ENCODE measurements around the gene POLR2E. TPM values are rescaled to one million over a fixed set of nuclear protein-coding genes. Genes with fewer than 3 reads are reported as not detected.

POLR2E gene
- polyA plus RNA-seq, 1 donor from 2014 or later, result 237 TPM

DNA sequence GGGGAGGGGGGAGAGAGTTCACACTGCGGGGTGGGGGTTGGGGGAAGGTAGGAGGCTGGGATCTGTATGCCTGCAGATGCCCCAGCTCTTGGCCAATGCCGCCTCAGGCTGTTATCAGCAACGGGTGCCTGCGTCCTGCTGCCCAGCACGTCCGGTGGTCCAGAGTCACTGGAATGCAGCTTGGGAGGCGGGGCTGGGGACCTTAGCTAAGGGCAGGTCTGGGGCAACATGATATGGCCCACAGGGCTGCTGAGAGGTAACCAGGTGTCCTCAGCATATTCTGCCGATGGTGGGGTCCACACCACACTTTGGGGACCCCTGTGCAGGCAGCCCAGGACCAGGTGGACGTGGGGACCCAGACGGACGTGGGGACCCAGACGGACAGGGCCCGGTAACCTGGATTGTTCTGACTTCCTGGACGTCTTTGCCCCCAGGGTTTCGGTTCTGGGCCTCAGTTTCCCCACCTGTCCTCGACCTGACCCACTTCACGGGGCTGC, 28.9 kb downstream of the POLR2E start:
- Mint-ChIP-seq H3K27me3 (no peaks in the 10 kb centered on the region), H3K4me1 (peaks cover 6 to 24% (median 8%) of the 10 kb centered on the region in 3 donors), H3K27ac (peak overlapping the region; percentile 82 to 97 (median 88)), H3K36me3 (peaks cover 6% of the 10 kb centered on the region), H3K9me3 (no peaks in the 10 kb centered on the region), H3K4me3 (peak overlapping the region in 3 of 4 donors; percentile 82 to 89 (median 85))

GRCh38 chr19:1065606-1066109, 29.5 kb downstream of the POLR2E start:
- H3K4me1 Mint-ChIP-seq, result peaks cover 6 to 24% (median 8%) of the 10 kb centered on the region in 3 donors
- no peaks in the 10 kb centered on the region for H3K27me3 Mint-ChIP-seq
- no peaks in the 10 kb centered on the region for H3K9me3 Mint-ChIP-seq
- H3K27ac Mint-ChIP-seq, result peak overlapping the region; percentile 67 to 97 (median 82)
- peaks cover 6% of the 10 kb centered on the region for H3K36me3 Mint-ChIP-seq
- peak overlapping the region; percentile 25 to 85 (median 77) for H3K4me3 Mint-ChIP-seq

- H3K27ac Mint-ChIP-seq, result peak overlapping the region in 2 of 3 donors; percentile 67 to 97
These were observed 30.2 kb downstream of the POLR2E start for GRCh38 chr19:1064661-1065605.

GRCh38 chr19:1063909-1064660, 31.1 kb downstream of the POLR2E start:
- Mint-ChIP-seq H3K36me3 (peaks cover 6% of the 10 kb centered on the region), H3K27ac (peak overlapping the region in 2 of 3 donors; percentile 46 to 97), H3K9me3 (no peaks in the 10 kb centered on the region), H3K27me3 (no peaks in the 10 kb centered on the region), H3K4me3 (no peak overlapping the region), H3K4me1 (peaks cover 4 to 20% (median 6%) of the 10 kb centered on the region in 3 donors)

More at GRCh38 chr19:1064661-1065605, 30.2 kb downstream of the POLR2E start:
- Mint-ChIP-seq H3K4me1 (peaks cover 6 to 24% (median 8%) of the 10 kb centered on the region in 3 donors), H3K4me3 (peak overlapping the region; percentile 72 to 85 (median 83)), H3K27me3 (no peaks in the 10 kb centered on the region), H3K36me3 (peaks cover 6% of the 10 kb centered on the region), H3K9me3 (no peaks in the 10 kb centered on the region)

DNA sequence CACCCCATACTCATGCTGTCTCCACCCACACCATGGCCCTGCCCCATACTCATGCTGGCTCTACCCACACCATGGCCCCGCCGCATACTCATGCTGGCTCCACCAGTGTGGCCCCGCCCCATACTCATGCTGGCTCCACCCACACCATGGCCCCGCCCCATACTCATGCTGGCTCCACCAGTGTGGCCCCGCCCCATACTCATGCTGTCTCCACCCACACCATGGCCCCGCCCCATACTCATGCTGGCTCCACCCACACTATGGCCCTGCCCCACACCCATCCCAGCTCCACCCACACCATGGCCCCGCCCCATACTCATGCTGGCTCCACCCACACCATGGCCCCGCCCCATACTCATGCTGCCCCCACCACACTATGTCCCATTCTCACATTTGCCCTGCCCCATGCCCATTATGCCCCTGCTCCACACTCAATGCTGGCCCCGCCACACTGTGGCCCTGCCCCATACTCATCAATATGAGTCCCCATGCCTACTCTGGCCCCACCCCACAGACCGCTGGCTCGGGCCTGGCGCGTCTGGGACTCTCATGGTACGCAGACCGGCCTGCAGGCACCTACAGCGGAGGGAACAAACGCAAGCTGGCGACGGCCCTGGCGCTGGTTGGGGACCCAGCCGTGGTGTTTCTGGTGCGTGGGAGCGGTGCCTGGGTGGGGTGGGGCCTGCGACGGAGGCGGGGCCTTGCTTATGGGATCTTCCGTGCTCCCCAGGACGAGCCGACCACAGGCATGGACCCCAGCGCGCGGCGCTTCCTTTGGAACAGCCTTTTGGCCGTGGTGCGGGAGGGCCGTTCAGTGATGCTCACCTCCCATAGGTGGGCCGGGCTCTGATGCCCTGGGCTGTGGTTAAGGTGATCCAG, 31.9 kb downstream of the POLR2E start:
- H3K9me3 Mint-ChIP-seq, result no peaks in the 10 kb centered on the region
- peaks cover 2 to 20% (median 3%) of the 10 kb centered on the region in 3 donors for H3K4me1 Mint-ChIP-seq
- H3K27me3 Mint-ChIP-seq, result no peaks in the 10 kb centered on the region
- H3K27ac Mint-ChIP-seq, result peak overlapping the region in 1 of 3 donors; percentile 45
- H3K36me3 Mint-ChIP-seq, result peaks cover 3% of the 10 kb centered on the region
- peak overlapping the region in 1 of 4 donors; percentile 60 for H3K4me3 Mint-ChIP-seq

DNA sequence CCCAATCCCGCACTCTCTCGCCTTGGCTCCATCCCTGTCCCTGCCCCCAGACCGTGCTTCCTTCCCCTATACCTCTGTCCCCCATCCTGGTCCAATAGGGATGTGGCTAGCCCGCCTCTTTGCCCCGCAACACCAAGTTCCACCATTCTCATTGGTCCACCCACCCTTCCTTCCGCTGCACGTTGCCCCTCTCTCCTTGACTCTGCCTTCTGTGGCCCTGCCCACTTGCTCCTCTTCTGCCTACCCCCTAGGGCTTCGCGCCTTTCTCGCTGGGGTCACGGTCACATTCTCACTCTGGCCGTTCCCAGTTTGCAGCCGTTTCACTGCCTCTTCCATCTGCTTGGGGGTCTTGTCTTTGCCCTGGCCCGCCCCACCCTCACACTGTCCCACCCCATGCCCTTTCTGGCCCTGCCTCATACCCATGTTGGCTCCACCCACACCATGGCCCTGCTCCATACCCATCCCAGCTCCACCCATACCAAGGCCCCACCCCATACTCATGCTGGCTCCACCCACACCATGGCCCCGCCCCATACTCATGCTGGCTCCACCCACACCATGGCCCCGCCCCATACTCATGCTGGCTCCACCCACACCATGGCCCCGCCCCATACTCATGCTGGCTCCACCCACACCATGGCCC, 32.7 kb downstream of the POLR2E start:
- peaks cover 9 to 27% (median 10%) of the 10 kb centered on the region in 3 donors for H3K4me1 Mint-ChIP-seq
- peak overlapping the region in 1 of 3 donors; percentile 57 for H3K27ac Mint-ChIP-seq
- H3K27me3 Mint-ChIP-seq, result no peaks in the 10 kb centered on the region
- no peak overlapping the region for H3K4me3 Mint-ChIP-seq
- no peaks in the 10 kb centered on the region for H3K9me3 Mint-ChIP-seq
- peaks cover 7% of the 10 kb centered on the region for H3K36me3 Mint-ChIP-seq

GRCh38 chr19:1061987-1062386, 33.2 kb downstream of the POLR2E start:
- no peaks in the 10 kb centered on the region for H3K9me3 Mint-ChIP-seq
- peaks cover 13 to 32% (median 15%) of the 10 kb centered on the region in 3 donors for H3K4me1 Mint-ChIP-seq
- H3K27me3 Mint-ChIP-seq, result no peaks in the 10 kb centered on the region

GRCh38 chr19:1060689-1061088, 34.5 kb downstream of the POLR2E start:
- Mint-ChIP-seq H3K9me3 (no peaks in the 10 kb centered on the region), H3K27ac (no peak overlapping the region), H3K4me3 (no peak overlapping the region), H3K27me3 (no peaks in the 10 kb centered on the region), H3K36me3 (peaks cover 7% of the 10 kb centered on the region), H3K4me1 (peaks cover 13 to 35% (median 16%) of the 10 kb centered on the region in 3 donors)

More at GRCh38 chr19:1061987-1062386, 33.2 kb downstream of the POLR2E start:
- Mint-ChIP-seq H3K4me3 (no peak overlapping the region), H3K36me3 (peaks cover 7% of the 10 kb centered on the region), H3K27ac (peak overlapping the region in 1 of 3 donors; percentile 57)

DNA sequence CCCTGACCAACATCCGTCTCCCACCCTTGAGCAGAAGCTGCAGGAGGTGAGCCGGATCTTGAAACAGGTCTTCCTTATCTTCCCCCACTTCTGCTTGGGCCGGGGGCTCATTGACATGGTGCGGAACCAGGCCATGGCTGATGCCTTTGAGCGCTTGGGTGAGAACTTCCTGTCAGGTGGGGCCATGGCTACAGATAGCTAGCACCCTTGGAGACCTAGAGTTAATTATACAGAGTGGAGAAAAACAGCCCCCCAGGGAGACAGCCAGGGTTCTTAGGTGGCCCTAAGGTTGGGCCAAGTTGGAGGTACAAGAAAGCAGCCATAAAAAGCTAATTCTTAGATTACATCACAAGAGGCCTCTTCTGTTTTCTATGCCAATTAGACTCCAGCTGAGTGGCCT, 37.1 kb downstream of the POLR2E start:
- Mint-ChIP-seq H3K27ac (peak overlapping the region; percentile 16 to 35 (median 27)), H3K36me3 (peaks cover 7% of the 10 kb centered on the region), H3K27me3 (no peaks in the 10 kb centered on the region), H3K4me1 (peaks cover 13 to 18% (median 14%) of the 10 kb centered on the region in 3 donors), H3K4me3 (no peak overlapping the region), H3K9me3 (no peaks in the 10 kb centered on the region)

GRCh38 chr19:1057176-1057855, 37.9 kb downstream of the POLR2E start:
- Mint-ChIP-seq H3K4me3 (peak overlapping the region in 3 of 4 donors; percentile 70 to 89 (median 83)), H3K4me1 (peaks cover 13 to 18% (median 14%) of the 10 kb centered on the region in 3 donors), H3K27ac (peak overlapping the region in 1 of 3 donors; percentile 61), H3K27me3 (no peaks in the 10 kb centered on the region), H3K9me3 (no peaks in the 10 kb centered on the region), H3K36me3 (peaks cover 7% of the 10 kb centered on the region)

GRCh38 chr19:1055886-1056620, 39.1 kb downstream of the POLR2E start:
- peak overlapping the region in 1 of 3 donors; percentile 31 for H3K27ac Mint-ChIP-seq

GRCh38 chr19:1055028-1055425, 40.1 kb downstream of the POLR2E start:
- Mint-ChIP-seq H3K9me3 (no peaks in the 10 kb centered on the region), H3K4me3 (no peak overlapping the region), H3K27ac (no peak overlapping the region), H3K36me3 (peaks cover 7% of the 10 kb centered on the region), H3K27me3 (no peaks in the 10 kb centered on the region), H3K4me1 (peaks cover 13 to 18% (median 14%) of the 10 kb centered on the region in 3 donors)

More at GRCh38 chr19:1055886-1056620, 39.1 kb downstream of the POLR2E start:
- Mint-ChIP-seq H3K4me3 (no peak overlapping the region), H3K9me3 (no peaks in the 10 kb centered on the region), H3K27me3 (no peaks in the 10 kb centered on the region), H3K36me3 (peaks cover 7% of the 10 kb centered on the region), H3K4me1 (peaks cover 13 to 18% (median 14%) of the 10 kb centered on the region in 3 donors)

Data from IgD-negative memory B cell (primary cell).